ENCODE data around the gene HS2ST1.

DNA sequence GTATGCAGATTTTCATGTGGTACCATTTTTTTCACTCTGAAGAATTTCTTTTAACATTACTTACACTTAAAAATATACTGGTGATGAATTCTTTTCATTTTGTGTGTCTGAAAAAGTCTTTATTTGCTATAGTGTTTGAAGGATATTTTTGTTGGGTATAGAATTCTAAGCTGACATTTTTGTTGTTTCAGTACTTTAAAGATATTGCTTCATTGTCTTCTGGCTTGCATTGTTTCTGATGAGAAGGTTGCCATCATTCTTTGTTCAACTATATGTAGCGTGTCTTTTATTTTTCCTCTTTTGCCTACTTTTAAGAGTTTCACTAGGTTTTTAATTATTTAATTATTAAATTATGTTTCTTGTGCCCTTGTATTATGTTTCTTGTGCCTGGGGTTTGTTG lies 8.0 kb downstream of the HS2ST1 start:
- TF ChIP-seq, protein P1, sequence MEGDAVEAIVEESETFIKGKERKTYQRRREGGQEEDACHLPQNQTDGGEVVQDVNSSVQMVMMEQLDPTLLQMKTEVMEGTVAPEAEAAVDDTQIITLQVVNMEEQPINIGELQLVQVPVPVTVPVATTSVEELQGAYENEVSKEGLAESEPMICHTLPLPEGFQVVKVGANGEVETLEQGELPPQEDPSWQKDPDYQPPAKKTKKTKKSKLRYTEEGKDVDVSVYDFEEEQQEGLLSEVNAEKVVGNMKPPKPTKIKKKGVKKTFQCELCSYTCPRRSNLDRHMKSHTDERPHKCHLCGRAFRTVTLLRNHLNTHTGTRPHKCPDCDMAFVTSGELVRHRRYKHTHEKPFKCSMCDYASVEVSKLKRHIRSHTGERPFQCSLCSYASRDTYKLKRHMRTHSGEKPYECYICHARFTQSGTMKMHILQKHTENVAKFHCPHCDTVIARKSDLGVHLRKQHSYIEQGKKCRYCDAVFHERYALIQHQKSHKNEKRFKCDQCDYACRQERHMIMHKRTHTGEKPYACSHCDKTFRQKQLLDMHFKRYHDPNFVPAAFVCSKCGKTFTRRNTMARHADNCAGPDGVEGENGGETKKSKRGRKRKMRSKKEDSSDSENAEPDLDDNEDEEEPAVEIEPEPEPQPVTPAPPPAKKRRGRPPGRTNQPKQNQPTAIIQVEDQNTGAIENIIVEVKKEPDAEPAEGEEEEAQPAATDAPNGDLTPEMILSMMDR (IDR thresholded peaks at IDR 0.05), result no peak
- TF ChIP-seq POLR2AphosphoS5 (IDR thresholded peaks at IDR 0.05) (no peak), POLR2A (IDR thresholded peaks at IDR 0.05) (no peak)
